Panc1 (cell line): ENCODE measurements around the gene ELMOD3. TPM values are rescaled to one million over a fixed set of nuclear protein-coding genes. Genes with fewer than 3 reads are reported as not detected.

Source experiments
- ATAC-seq: fragments of 200-7000 bp; cut with Tn5 transposase; 2 replicates; pipeline ENCODE4 v1.9.1; 2020; ENCODE audit warnings: mild to moderate bottlenecking, moderate library complexity
- BruUV-seq: library from RNA; stranded (reverse); fragments of 400-500 nt; replicated peaks from 2 replicates; lab custom pipeline; 2021; lab: Mats Ljungman, UMichigan
- CTCF ChIA-PET: fragments of 300-600 bp; sonication (Branson Sonifier 250); formaldehyde crosslinking; loops from one replicate; lab custom pipeline; 2022; ENCODE audit warnings: antibody characterized with exemption; lab: Charles Lee
- POLR2A ChIA-PET: fragments of 300-600 bp; sonication (Branson Sonifier 250); formaldehyde crosslinking; loops from one replicate; lab custom pipeline; 2022; ENCODE audit warnings: antibody characterized with exemption; lab: Charles Lee
- DNase-seq: peaks from one replicate; pipeline ENCODE4 v3.0.0-alpha.2; 2010; ENCODE audit warnings: low read depth, low spot score
- H3K27ac ChIP-seq: 2 replicates; pipeline ENCODE4 v1.5.1; 2011; ENCODE audit warnings: mild to moderate bottlenecking, low read length, inconsistent platforms
- H3K27me3 ChIP-seq: fragments of 200-500 bp; sonication (Bioruptor generic); 2 replicates; pipeline ENCODE4 v1.6.0; 2014; ENCODE audit warnings: low read length, inconsistent platforms; ENCODE audit not compliant: control insufficient read depth, insufficient read depth
- H3K36me3 ChIP-seq: fragments of 200-500 bp; sonication (Bioruptor generic); 2 replicates; pipeline ENCODE4 v1.5.1; 2014; ENCODE audit warnings: inconsistent platforms, mild to moderate bottlenecking, low read length, moderate library complexity; ENCODE audit not compliant: control insufficient read depth, insufficient read depth
- H3K4me1 ChIP-seq: 2 replicates; pipeline ENCODE4 v1.5.1; 2011; ENCODE audit warnings: inconsistent platforms, mild to moderate bottlenecking, low read length, moderate library complexity; ENCODE audit not compliant: control insufficient read depth, insufficient read depth
- H3K4me3 ChIP-seq, 2 experiments: 2 replicates each; pipeline ENCODE4 v1.5.1; 2011 to 2012; ENCODE audit warnings: low read depth in 2 of 2, low read length in 2 of 2, mild to moderate bottlenecking in 2 of 2, inconsistent platforms in 1 of 2, moderate library complexity in 1 of 2
- H3K9me3 ChIP-seq: fragments of 200-500 bp; sonication (Bioruptor generic); 2 replicates; pipeline ENCODE4 v1.5.1; 2014; ENCODE audit warnings: low read depth, mild to moderate bottlenecking, inconsistent platforms, low read length, moderate library complexity; ENCODE audit not compliant: control insufficient read depth, insufficient read depth
- POLR2AphosphoS5 ChIP-seq: IDR thresholded peaks from 2 replicates; pipeline ENCODE4 v1.6.1; 2012; ENCODE audit warnings: mild to moderate bottlenecking, low read depth, low read length, moderate library complexity
- SIN3A ChIP-seq: IDR thresholded peaks from 2 replicates; pipeline ENCODE4 v1.6.1; 2012; ENCODE audit warnings: low read depth, mild to moderate bottlenecking, low read length, moderate library complexity, borderline replicate concordance; ENCODE audit not compliant: insufficient read depth
- TCF7L2 ChIP-seq: IDR thresholded peaks from 2 replicates; pipeline ENCODE4 v1.6.1; 2011; ENCODE audit warnings: mild to moderate bottlenecking, low read depth, low read length, inconsistent platforms
- in situ Hi-C: cut with HindIII; loops from 2 replicates; pipeline ENCODE4 v1.10.0; 2016; ENCODE audit warnings: low sequenced_read_pairs, low pct_unique_long_range_greater_than_20kb
- intact Hi-C: fragments of 100-400 bp; cut with micrococcal nuclease; formaldehyde crosslinking; loops from one replicate; pipeline ENCODE4 v1.10.0; 2022; ENCODE audit not compliant: unreplicated experiment
- total RNA-seq: library from RNA; stranded (reverse); gene quantifications from one replicate; pipeline ENCODE4 v1.2.1, GENCODE V29; 2021; ENCODE audit not compliant: unreplicated experiment
- TF ChIP-seq, protein P1 (sequence below), 2 experiments: IDR thresholded peaks; 2 replicates each; pipeline ENCODE4 v1.6.1; 2011 to 2012; ENCODE audit warnings: low read depth in 2 of 2, control low read depth in 1 of 2, low read length in 1 of 2, mild to moderate bottlenecking in 1 of 2, moderate library complexity in 1 of 2; ENCODE audit not compliant: insufficient read depth in 1 of 2
- TF ChIP-seq, protein P2 (sequence below): fragments of 450-650 bp; IDR thresholded peaks from 2 replicates; pipeline ENCODE4 v1.5.1; 2017; ENCODE audit warnings: mild to moderate bottlenecking

Gene ELMOD3
- total RNA-seq, 1 experiment from 2014 or later, result 14.8 TPM

DNA sequence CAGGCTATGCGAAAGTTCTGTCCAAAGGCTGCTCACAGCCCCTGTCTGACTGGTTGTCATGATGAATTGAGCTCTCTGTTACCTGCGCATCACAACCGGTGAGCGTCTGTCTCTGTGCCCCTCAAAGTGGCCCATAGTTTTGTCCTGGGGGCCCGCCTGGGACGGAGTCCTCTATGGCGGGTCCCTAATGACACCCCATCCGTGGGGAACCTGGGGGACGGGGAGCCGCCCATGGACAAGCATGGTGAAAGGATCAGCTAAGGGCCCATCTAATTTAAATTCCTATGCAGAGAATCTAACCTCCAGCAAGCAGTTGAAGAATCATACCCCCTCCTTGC, 473 bp downstream of the ELMOD3 start:
- ATAC-seq, result no peak; the same call in 1 of the 2 replicates
- H3K27ac ChIP-seq, result peak overlapping the region; percentile 94
- intact Hi-C loops (no loop called here), in situ Hi-C loops (no loop called here)
- H3K36me3 ChIP-seq, result peaks cover 5% of the 10 kb centered on the region
- TSS peak; percentile 78 for BruUV-seq
- H3K4me3 ChIP-seq, result peak overlapping the region; percentile 75 to 99
- no peak for DNase-seq
- TF ChIP-seq POLR2AphosphoS5, result no peak
- no peak for TF ChIP-seq SIN3A
- TF ChIP-seq, protein P1, sequence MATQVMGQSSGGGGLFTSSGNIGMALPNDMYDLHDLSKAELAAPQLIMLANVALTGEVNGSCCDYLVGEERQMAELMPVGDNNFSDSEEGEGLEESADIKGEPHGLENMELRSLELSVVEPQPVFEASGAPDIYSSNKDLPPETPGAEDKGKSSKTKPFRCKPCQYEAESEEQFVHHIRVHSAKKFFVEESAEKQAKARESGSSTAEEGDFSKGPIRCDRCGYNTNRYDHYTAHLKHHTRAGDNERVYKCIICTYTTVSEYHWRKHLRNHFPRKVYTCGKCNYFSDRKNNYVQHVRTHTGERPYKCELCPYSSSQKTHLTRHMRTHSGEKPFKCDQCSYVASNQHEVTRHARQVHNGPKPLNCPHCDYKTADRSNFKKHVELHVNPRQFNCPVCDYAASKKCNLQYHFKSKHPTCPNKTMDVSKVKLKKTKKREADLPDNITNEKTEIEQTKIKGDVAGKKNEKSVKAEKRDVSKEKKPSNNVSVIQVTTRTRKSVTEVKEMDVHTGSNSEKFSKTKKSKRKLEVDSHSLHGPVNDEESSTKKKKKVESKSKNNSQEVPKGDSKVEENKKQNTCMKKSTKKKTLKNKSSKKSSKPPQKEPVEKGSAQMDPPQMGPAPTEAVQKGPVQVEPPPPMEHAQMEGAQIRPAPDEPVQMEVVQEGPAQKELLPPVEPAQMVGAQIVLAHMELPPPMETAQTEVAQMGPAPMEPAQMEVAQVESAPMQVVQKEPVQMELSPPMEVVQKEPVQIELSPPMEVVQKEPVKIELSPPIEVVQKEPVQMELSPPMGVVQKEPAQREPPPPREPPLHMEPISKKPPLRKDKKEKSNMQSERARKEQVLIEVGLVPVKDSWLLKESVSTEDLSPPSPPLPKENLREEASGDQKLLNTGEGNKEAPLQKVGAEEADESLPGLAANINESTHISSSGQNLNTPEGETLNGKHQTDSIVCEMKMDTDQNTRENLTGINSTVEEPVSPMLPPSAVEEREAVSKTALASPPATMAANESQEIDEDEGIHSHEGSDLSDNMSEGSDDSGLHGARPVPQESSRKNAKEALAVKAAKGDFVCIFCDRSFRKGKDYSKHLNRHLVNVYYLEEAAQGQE (IDR thresholded peaks at IDR 0.05; ENCODE audit: insufficient read depth in 1 of 2, low read depth in 2 of 2, low read length in 1 of 2), result no peak
- TF ChIP-seq, protein P2, sequence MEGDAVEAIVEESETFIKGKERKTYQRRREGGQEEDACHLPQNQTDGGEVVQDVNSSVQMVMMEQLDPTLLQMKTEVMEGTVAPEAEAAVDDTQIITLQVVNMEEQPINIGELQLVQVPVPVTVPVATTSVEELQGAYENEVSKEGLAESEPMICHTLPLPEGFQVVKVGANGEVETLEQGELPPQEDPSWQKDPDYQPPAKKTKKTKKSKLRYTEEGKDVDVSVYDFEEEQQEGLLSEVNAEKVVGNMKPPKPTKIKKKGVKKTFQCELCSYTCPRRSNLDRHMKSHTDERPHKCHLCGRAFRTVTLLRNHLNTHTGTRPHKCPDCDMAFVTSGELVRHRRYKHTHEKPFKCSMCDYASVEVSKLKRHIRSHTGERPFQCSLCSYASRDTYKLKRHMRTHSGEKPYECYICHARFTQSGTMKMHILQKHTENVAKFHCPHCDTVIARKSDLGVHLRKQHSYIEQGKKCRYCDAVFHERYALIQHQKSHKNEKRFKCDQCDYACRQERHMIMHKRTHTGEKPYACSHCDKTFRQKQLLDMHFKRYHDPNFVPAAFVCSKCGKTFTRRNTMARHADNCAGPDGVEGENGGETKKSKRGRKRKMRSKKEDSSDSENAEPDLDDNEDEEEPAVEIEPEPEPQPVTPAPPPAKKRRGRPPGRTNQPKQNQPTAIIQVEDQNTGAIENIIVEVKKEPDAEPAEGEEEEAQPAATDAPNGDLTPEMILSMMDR, result no peak
- H3K9me3 ChIP-seq, result no peaks in the 10 kb centered on the region
- ChIA-PET POLR2A (interaction anchor here (0.9 kb wide), 1 partner anchor 195 kb away, joined by 3 read pairs; no protein-coding TSS in a partner anchor), CTCF (no interaction called here)
- H3K27me3 ChIP-seq, result no peaks in the 10 kb centered on the region
- H3K4me1 ChIP-seq, result 0 out of 2 replicates have a peak, but pooled peaks cover 4% of the 10 kb centered on the region

DNA sequence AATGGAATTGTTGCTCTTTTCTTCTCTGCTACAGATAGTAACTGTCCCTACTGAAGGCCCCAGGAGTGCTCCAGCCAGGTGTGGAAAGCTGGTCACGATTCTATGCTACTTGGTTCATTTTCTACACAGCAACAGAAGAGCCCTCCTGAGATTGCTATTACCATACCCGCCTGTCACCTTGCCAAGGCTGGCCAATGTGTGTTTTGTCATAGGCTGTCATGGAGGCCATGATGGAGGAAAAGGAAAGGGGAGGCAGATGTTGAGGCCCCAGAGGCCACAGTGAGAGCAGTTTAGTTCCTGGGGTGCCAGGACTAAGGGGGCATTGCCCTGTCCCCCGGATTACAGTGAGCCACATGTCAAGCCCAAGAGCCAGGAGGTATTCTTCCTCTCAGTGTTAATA, 952 bp downstream of the ELMOD3 start:
- BruUV-seq, result no TSS peak
- TF ChIP-seq POLR2AphosphoS5, result no peak
- TF ChIP-seq SIN3A, result no peak
- no peak for TF ChIP-seq TCF7L2
- TF ChIP-seq, protein P1 (IDR thresholded peaks at IDR 0.05; ENCODE audit: insufficient read depth in 1 of 2, low read depth in 2 of 2, low read length in 1 of 2), result no peak
- TF ChIP-seq, protein P2, result no peak

More for the DNA sequence above, 952 bp downstream of the ELMOD3 start:
- no peaks in the 10 kb centered on the region for H3K9me3 ChIP-seq
- 0 out of 2 replicates have a peak, but pooled peaks cover 4% of the 10 kb centered on the region for H3K4me1 ChIP-seq
- H3K4me3 ChIP-seq, result peak overlapping the region; percentile 75 to 99
- ChIA-PET POLR2A (no interaction called here), CTCF (no interaction called here)
- no peaks in the 10 kb centered on the region for H3K27me3 ChIP-seq
- in situ Hi-C loops (no loop called here), intact Hi-C loops (no loop called here)
- peak overlapping the region; percentile 94 for H3K27ac ChIP-seq
- no peak for ATAC-seq
- no peak for DNase-seq
- peaks cover 5% of the 10 kb centered on the region; the same call in 1 of the 2 replicates for H3K36me3 ChIP-seq
